ENCODE results near the gene MAPK7.
"Not testable (repeated sequence)": the region's sequence is repeated elsewhere in the genome, so short reads cannot be mapped to it uniquely, and the experiment has no call there.

MAPK7 gene

GRCh38 chr17:19343671-19344151 lies 34.6 kb upstream of the MAPK7 start:
- DNase-seq, result no peak

GRCh38 chr17:19344311-19345066 lies 33.8 kb upstream of the MAPK7 start:
- DNase-seq, result no peak

DNA sequence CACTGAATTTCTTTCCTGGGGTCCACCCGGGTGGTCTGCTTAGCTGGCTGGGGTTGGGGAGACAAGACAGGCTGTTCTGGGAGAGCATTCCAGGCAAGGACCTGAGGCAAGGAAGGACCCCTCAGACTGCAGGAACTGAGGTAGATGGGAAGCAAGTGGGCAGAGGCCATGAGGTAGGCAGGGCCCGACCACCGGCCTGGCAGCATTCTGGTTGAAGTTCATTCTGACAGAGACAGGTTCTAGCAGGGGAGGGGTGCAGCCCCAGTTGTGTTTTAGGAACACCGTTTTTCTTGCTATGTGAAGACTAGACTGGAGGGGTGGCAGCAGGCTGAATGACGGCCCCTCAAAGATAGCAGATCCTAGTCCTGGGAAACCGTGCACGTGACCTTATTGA lies 33.2 kb upstream of the MAPK7 start:
- no peak for DNase-seq

GRCh38 chr17:19345486-19346350 lies 32.6 kb upstream of the MAPK7 start:
- DNase-seq, result no peak

DNA sequence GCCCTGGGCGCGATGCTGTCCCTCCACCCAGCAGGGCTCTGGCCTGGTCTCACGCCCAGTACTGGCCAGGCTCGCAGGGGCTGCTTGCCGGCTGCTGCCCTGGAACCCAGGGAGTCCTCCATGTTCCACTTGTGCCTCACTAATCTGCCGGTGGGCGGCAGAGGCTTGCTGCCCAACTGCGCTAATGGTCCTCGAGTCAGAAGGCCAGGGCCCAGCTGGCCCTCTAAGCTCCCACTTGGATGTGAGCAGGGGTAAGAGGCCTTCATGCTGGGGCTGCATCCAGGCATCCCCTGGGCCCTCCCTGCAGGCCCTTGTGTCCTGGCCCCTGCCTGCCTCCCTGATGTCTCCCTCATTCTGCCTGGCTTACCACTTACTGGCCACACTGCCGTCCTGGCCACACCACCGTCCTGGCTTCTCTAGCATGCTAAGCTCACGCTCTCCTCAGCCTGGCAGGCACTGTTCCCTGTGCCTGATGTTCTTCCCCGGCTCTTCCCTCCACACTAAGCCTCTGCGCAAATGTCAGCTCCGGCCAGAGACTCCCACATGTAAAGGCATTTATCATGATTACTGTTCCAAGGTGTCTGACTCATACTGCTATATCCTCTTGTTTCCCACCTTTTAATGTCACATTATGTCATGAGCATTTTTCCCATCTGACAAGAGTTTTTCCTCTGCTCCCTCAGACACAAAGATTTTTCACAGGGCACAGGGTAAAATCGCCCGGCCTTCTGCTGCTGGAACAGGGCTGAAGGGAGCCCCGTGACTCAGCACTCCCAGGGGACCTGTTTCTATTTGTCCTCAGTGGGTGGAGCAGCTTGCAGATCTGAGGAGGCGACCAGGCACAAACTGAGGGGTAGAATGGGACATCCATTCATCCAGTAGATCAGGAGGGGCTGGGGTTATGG lies 31.7 kb upstream of the MAPK7 start:
- no peak for DNase-seq

GRCh38 chr17:19347323-19348080 lies 30.8 kb upstream of the MAPK7 start:
- DNase-seq, result no peak

GRCh38 chr17:19348081-19348650 lies 30.1 kb upstream of the MAPK7 start:
- DNase-seq, result no peak

DNA sequence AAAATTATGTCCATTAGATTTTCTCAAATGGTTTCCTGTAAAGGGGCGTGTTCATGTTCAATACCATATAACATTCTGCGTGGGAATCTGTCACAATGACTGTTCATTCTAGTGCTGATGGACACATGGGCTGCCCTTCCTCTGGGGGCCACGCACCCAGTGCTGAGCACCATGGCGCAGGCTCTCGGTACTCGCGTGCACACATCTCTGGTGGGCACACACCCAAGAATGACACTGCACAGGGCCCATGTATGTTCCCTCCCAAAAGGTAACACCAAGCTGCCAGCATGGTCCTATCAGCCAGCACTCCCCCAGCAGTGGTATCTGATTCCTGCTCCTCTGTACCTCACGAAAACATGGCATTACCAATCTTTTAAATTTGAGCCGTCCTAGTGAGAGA lies 29.5 kb upstream of the MAPK7 start:
- no peak for DNase-seq

DNA sequence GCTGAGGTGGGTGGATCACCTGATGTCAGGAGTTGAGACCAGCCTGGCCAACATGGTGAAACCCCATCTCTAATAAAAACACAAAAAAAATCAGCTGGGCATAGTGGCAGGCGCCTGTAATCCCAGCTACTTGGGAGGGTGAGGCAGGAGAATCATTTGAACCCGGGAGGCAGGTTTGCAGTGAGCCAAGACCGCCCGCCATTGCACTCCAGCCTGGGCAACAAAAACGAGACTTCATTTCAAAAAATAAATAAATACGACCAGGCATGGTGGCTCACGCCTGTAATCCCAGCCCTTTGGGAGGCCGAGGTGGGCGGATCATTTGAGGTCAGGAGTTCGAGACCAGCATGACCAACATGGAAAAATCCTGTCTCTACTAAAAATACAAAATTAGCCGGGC lies 24.9 kb upstream of the MAPK7 start:
- not testable (repeated sequence) for DNase-seq

DNA sequence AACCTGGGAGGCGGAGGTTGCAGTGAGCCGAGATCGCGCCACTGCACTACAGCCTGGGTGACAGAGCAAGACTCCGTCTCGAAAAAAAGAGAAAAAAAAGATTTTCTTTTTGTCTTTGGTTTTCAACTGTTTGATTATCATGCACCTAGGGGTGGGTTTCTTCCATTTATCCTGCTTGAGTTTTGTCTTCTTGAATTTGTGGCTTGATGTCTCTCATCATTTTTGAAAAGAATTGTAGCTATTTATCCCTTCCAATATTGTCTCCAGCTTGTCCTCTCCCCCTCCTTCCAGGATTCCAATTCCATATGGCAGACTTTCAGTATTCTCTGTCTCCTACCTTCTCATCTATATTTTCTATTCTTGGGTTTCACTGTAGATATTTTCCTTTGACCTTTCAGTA lies 23.6 kb upstream of the MAPK7 start:
- DNase-seq, result no peak

GRCh38 chr17:19357351-19357750 lies 20.9 kb upstream of the MAPK7 start:
- DNase-seq, result no peak

DNA sequence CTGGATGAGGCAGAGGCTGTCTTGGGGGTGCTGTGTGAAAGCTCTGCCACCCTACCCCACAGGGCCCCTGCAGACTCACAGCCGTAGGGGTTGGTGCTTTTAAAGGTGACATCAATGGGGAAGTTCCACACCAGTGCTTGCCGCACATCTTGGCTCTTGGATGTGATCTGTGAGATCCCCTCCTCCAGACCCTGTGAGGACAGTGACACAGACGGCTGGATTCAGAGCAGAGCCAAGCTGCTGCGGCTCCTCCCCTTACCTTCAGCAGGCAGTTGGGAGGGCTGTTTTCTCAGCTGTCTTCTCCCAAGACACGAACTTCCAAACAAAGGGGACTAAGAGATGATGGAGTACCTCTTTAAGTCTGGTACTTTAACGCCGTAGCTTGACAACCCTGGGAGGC lies 20.5 kb upstream of the MAPK7 start:
- no peak for DNase-seq

DNA sequence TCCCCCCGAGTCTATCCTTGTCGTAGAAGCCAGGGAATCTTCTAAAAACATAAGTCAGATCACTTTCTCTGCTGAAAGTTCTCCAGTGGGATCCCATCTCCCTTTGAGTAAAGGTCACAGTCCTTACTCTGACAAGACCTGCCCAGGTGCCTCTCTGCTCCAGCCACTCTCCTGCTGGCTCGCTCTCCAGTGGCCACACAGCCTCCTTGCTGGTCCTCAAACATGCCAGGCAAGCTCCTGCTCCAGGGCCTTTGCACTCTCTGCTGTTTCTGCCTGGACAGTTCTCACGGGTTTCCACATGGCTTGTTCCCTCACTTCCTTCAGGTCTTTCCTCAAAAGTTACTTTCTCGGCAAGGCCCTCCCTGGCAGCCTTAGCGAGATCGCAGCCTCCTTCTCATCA lies 19.1 kb upstream of the MAPK7 start:
- no peak for DNase-seq

GRCh38 chr17:19359856-19360255 lies 18.4 kb upstream of the MAPK7 start:
- DNase-seq, result no peak

DNA sequence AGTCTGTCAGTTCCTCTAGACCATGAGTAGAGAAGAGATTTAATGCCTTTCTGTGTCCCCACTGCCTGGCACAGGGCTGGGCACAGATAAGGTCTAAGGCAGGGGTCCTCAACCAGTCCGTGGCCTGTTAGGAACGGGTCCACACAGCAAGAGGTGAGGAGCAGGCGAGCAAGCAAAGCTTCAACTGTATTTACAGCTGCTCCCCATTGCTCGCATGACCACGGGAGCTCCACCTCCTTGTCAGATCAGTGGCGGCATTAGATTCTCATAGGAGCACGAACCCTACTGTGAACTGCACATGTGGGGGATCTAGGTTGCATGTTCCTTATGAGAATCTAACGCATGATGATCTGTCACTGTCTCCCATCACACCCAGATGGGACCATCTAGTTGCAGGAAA lies 17.5 kb upstream of the MAPK7 start:
- DNase-seq, result no peak

DNA sequence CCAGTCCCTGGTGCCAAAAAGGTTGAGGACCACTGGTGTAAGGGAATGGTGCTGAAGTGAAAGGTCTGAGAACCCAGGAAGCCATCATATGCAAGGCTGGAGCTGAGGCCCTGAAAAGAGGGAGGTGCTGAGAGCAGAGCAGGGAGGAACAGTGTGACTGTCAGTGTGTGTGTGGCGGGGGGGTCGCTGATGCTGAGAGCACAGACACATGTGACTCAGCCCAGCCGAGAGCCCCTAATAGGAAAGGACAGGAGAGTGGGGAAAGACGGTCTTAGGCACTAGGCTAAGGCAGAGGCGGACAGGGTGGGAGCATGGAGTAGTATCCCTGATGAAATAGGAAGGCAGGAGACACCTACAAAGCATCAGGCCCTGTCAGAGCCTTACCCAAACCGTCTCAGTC lies 17.0 kb upstream of the MAPK7 start:
- DNase-seq, result no peak

DNA sequence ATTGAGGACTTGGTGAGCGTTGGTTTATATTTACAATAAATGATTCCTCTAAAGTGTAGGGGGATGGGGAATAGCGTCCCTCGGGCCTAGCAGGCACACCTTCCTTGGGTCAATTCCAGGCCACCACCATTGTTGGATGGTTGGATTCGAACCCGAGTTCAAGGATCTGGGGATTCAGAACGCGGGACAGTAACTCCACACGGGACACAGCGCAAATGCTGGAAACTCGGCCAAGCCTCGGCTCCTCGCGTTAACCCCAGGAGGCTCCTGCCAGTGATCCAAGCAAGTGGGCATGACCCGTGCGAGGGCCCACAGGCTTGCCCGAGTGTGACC lies 16.4 kb upstream of the MAPK7 start:
- DNase-seq, result no peak

DNA sequence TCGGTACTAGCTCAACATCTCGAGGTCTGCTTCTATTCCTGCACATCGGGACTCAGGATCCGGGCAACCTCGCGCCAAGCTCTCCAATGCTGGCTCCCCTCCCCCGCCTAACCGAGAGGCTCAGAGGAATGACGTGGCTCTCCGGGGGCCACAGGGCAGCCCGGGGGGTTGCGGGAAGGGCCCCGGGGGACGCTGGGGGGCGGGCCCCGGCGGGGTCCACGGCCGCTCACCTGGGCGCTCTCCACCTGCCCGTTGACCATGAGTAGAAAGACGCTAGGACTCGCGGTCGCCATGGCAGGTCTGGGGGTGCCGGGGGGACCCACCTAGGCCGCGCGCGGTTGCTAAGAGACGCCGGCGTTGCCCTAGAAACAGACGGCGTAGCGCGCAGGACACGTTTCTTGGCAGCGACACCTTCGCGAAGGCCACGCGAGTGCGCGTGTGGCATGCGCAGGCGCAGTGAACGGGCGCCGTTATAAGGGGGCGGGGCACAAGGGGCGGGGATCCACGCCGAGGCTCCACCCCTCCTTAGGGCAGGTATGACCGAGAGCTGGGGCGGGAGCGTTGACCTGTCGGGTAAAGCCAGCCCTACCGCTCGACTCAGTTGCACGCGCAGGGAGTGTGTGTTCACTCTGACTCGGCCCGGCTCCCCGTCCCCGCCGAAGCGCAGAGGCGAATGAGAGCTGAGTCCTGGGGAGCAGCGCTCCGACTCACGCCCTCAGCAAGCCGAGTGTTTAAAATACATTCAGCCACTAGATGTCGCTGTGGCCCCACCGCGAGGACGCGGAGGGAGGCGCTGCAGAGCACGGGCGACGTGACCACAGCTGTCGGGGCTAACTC lies 15.8 kb upstream of the MAPK7 start, which contains the start of gene B9D1:
Gene B9D1 (minus strand): TSS at position 447 of the 837 bp plus-strand sequence. CDS start 154 bp downstream, at position 293.
- peak; percentile 85 for DNase-seq

DNA sequence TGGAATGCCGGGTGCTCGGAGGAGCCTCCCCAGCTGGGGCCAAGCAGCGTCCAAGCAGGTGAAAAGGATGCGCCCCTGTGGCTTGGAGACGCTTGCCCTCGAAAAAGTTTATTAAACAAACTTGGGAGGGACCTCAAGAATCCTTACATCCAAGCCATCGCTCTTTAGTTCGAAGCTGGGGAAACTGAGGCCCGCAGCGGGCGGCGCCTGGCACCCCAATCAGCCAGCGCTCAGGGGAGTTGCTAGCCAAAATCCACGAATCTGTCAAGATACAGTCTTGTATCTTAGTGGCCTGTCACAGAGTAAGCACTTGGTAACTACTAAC lies 15.2 kb upstream of the MAPK7 start:
- no peak for DNase-seq

DNA sequence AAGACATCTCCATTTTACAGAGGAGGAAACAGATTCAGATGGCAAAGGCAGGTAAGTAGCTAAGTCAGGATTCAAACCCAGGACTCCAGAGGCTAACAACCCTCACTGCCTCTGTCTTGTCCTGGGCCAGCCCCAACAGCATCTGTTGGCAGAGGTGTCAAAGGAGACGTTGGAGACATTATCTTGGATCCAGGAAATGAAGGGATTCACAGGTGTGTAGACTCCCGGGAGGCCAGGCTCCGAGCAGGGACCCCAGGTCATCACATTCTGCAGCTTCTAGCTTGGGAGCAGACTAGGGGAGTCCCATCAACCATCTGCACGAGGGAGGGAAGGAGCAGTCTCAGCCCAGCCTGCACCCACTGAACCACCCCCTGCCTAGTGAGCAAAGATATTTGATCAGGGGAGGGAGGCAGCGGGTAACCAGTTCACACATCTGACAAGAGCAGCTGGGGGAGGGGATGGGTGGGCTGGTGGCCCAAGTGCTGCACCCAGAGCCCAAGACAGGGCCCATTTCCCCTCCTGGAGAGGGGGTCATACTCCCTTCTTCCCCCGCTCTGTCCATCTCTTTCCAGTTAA lies 14.8 kb upstream of the MAPK7 start:
- no peak for DNase-seq

Measured in AML-193 (cell line).